H9 (cell line): ENCODE measurements around the gene ADAMTS6. TPM values are rescaled to one million over a fixed set of nuclear protein-coding genes. Genes with fewer than 3 reads are reported as not detected.

Source experiments
- DNase-seq: peaks from one replicate; pipeline ENCODE4 v3.0.0-alpha.2; 2017
- H2AFZ ChIP-seq: one replicate; pipeline ENCODE4 v1.6.1; 2013; ENCODE audit warnings: mild to moderate bottlenecking, low read length, control low read depth, moderate library complexity
- H2AK5ac ChIP-seq: 2 replicates; pipeline ENCODE4 v1.6.1; 2013; ENCODE audit warnings: low read length, control low read depth, mixed read lengths; ENCODE audit not compliant: insufficient read length
- H2BK120ac ChIP-seq: one replicate; pipeline ENCODE4 v1.6.1; 2013; ENCODE audit warnings: low read depth, mild to moderate bottlenecking, low read length, control low read depth, inconsistent platforms; ENCODE audit not compliant: poor library complexity, severe bottlenecking
- H2BK12ac ChIP-seq: 2 replicates; pipeline ENCODE4 v1.6.1; 2013; ENCODE audit warnings: low read length, control low read depth, mixed read lengths, low read depth; ENCODE audit not compliant: insufficient read length
- H2BK15ac ChIP-seq: 2 replicates; pipeline ENCODE4 v1.6.1; 2013; ENCODE audit warnings: low read depth, low read length, control low read depth
- H2BK20ac ChIP-seq: one replicate; pipeline ENCODE4 v1.6.1; 2013; ENCODE audit warnings: low read depth, mild to moderate bottlenecking, low read length, control low read depth, inconsistent platforms; ENCODE audit not compliant: poor library complexity, severe bottlenecking
- H2BK5ac ChIP-seq: 2 replicates; pipeline ENCODE4 v1.6.1; 2013; ENCODE audit warnings: low read length, control low read depth, mixed read lengths; ENCODE audit not compliant: insufficient read length
- H3K14ac ChIP-seq: 2 replicates; pipeline ENCODE4 v1.6.1; 2013; ENCODE audit warnings: low read length, control low read depth; ENCODE audit not compliant: insufficient read depth
- H3K18ac ChIP-seq: 2 replicates; pipeline ENCODE4 v1.6.1; 2013; ENCODE audit warnings: low read depth, mild to moderate bottlenecking, mixed read lengths, low read length, control low read depth; ENCODE audit not compliant: insufficient read length
- H3K23ac ChIP-seq: 2 replicates; pipeline ENCODE4 v1.6.1; 2013; ENCODE audit warnings: low read length, control low read depth, mixed read lengths, low read depth; ENCODE audit not compliant: insufficient read length
- H3K23me2 ChIP-seq: 2 replicates; pipeline ENCODE4 v1.6.1; 2013; ENCODE audit warnings: low read depth, mild to moderate bottlenecking, mixed read lengths, low read length, control low read depth; ENCODE audit not compliant: insufficient read length, poor library complexity, severe bottlenecking
- H3K27ac ChIP-seq: 2 replicates; pipeline ENCODE4 v1.5.1; 2013; ENCODE audit warnings: low read length, control low read depth, mixed read lengths, low read depth; ENCODE audit not compliant: insufficient read length
- H3K27me3 ChIP-seq: 2 replicates; pipeline ENCODE4 v1.6.1; 2013; ENCODE audit warnings: low read length, control low read depth, inconsistent platforms; ENCODE audit not compliant: insufficient read depth
- H3K4ac ChIP-seq: 2 replicates; pipeline ENCODE4 v1.6.1; 2013; ENCODE audit warnings: low read depth, mild to moderate bottlenecking, control low read depth, inconsistent platforms, low read length, moderate library complexity
- H3K4me1 ChIP-seq: 2 replicates; pipeline ENCODE4 v1.6.1; 2013; ENCODE audit warnings: low read length, control low read depth, inconsistent platforms; ENCODE audit not compliant: insufficient read depth
- H3K4me2 ChIP-seq: 2 replicates; pipeline ENCODE4 v1.6.1; 2013; ENCODE audit warnings: low read length, control low read depth, mixed read lengths; ENCODE audit not compliant: insufficient read length, insufficient read depth
- H3K56ac ChIP-seq: 2 replicates; pipeline ENCODE4 v1.6.1; 2013; ENCODE audit warnings: low read depth, mild to moderate bottlenecking, mixed read lengths, low read length, control low read depth; ENCODE audit not compliant: insufficient read length
- H3K79me1 ChIP-seq: 2 replicates; pipeline ENCODE4 v1.6.1; 2013; ENCODE audit warnings: low read depth, mild to moderate bottlenecking, moderate library complexity, low read length, control low read depth, inconsistent platforms; ENCODE audit not compliant: insufficient read depth, poor library complexity, severe bottlenecking
- H3K79me2 ChIP-seq: 2 replicates; pipeline ENCODE4 v1.6.1; 2013; ENCODE audit warnings: low read length, control low read depth, inconsistent platforms; ENCODE audit not compliant: insufficient read depth
- H3K9ac ChIP-seq: 2 replicates; pipeline ENCODE4 v1.6.1; 2013; ENCODE audit warnings: low read length, control low read depth, mixed read lengths; ENCODE audit not compliant: insufficient read length; ENCODE audit errors: extremely low read depth
- H3K9me3 ChIP-seq: one replicate; pipeline ENCODE4 v1.6.1; 2013; ENCODE audit warnings: low read depth, low read length, inconsistent platforms; ENCODE audit not compliant: control insufficient read depth
- H3T11ph ChIP-seq: one replicate; pipeline ENCODE4 v1.6.1; 2013; ENCODE audit warnings: mild to moderate bottlenecking, low read length, control low read depth, inconsistent platforms
- H4K20me1 ChIP-seq: one replicate; pipeline ENCODE4 v1.6.1; 2013; ENCODE audit not compliant: control insufficient read depth, insufficient read length, insufficient read depth
- H4K5ac ChIP-seq: 2 replicates; pipeline ENCODE4 v1.6.1; 2013; ENCODE audit warnings: low read depth, mild to moderate bottlenecking, mixed read lengths, low read length, control low read depth; ENCODE audit not compliant: insufficient read length
- H4K8ac ChIP-seq: replicated peaks from 2 replicates; pipeline ENCODE4 v1.6.1; 2013; ENCODE audit warnings: low read length, control low read depth, mixed read lengths, low read depth; ENCODE audit not compliant: insufficient read length
- H4K91ac ChIP-seq: 2 replicates; pipeline ENCODE4 v1.6.1; 2013; ENCODE audit warnings: low read depth, mild to moderate bottlenecking, moderate library complexity, mixed read lengths, low read length, control low read depth; ENCODE audit not compliant: insufficient read length
- H3K27ac Mint-ChIP-seq, 3 experiments: 2 replicates in 2 of 3; 3 replicates in 1 of 3; pipeline ENCODE4 v1.8.0; 2020 to 2021; ENCODE audit warnings: mixed read lengths in 3 of 3, mild to moderate bottlenecking in 1 of 3, moderate library complexity in 1 of 3
- H3K27me3 Mint-ChIP-seq: 2 replicates; pipeline ENCODE4 v1.8.0; 2021; ENCODE audit warnings: low read depth, mild to moderate bottlenecking, moderate library complexity, mixed read lengths
- H3K36me3 Mint-ChIP-seq, 3 experiments: 2 replicates in 2 of 3; 3 replicates in 1 of 3; pipeline ENCODE4 v1.8.0; 2020 to 2021; ENCODE audit warnings: low read depth in 3 of 3, mixed read lengths in 3 of 3; ENCODE audit not compliant: insufficient read depth in 1 of 3
- H3K4me1 Mint-ChIP-seq, 2 experiments: 2 replicates each; pipeline ENCODE4 v1.8.0; 2020; ENCODE audit warnings: mixed read lengths in 2 of 2
- H3K4me3 Mint-ChIP-seq, 2 experiments: 2 replicates in 1 of 2; 3 replicates in 1 of 2; pipeline ENCODE4 v1.8.0; 2020 to 2021; ENCODE audit warnings: mild to moderate bottlenecking in 2 of 2, mixed read lengths in 2 of 2, moderate library complexity in 1 of 2
- H3K9me3 Mint-ChIP-seq, 2 experiments: 2 replicates in 1 of 2; 3 replicates in 1 of 2; pipeline ENCODE4 v1.8.0; 2020; ENCODE audit warnings: mild to moderate bottlenecking in 2 of 2, mixed read lengths in 2 of 2, moderate library complexity in 1 of 2
- CTCF ChIP-seq: fragments of 200-600 bp; sonication (generic); conservative IDR thresholded peaks from 3 replicates; pipeline ENCODE4 v1.8.0; 2021; ENCODE audit warnings: antibody characterized with exemption, mild to moderate bottlenecking
- WGBS: extraction: QIAGEN DNeasy Blood & Tissue Kit; methylation state at CpG from one replicate; pipeline ENCODE4 v1.1.7; 2013; ENCODE audit warnings: missing lambda C conversion rate, low lambda C conversion rate, mixed read lengths; ENCODE audit not compliant: insufficient read length; ENCODE audit errors: extremely low coverage; 5-methylcytosine and 5-hydroxymethylcytosine counted together
- total RNA-seq: library from RNA; stranded (reverse); gene quantifications from 2 replicates; pipeline ENCODE4 v1.2.1, GENCODE V29; 2021

ADAMTS6 gene
- total RNA-seq, 1 experiment from 2014 or later: 0.33 TPM

- Mint-ChIP-seq H3K27me3 (no peaks in the 10 kb centered on the region), H3K4me1 (0 out of 4 replicates have a peak, but pooled peaks cover 0 to 4% of the 10 kb centered on the region in 2 experiments), H3K9me3 (no peaks in the 10 kb centered on the region), H3K36me3 (peaks cover 4 to 20% (median 18%) of the 10 kb centered on the region in 3 experiments; a peak in 6 of 7 replicates), H3K4me3 (no peak overlapping the region), H3K27ac (0 out of 7 replicates have a peak overlapping the region, but pooled peaks of 1 of the 3 experiments have one; percentile 17)
- Histone ChIP-seq H3T11ph (no peak overlapping the region), H2BK20ac (no peak overlapping the region), H3K79me2 (no peaks in the 10 kb centered on the region), H4K91ac (no peak overlapping the region), H3K23me2 (no peaks in the 10 kb centered on the region), H2BK15ac (no peak overlapping the region), H4K8ac (no peak overlapping the region), H3K4me1 (no peaks in the 10 kb centered on the region), H2AK5ac (no peak overlapping the region), H2BK120ac (no peak overlapping the region), H3K4me2 (no peak overlapping the region), H3K23ac (no peak overlapping the region), H3K27ac (no peak overlapping the region), H3K4ac (no peak overlapping the region), H3K9ac (no peak overlapping the region), H4K20me1 (no peaks in the 10 kb centered on the region), H3K27me3 (no peaks in the 10 kb centered on the region), H2BK5ac (no peak overlapping the region), H3K14ac (no peak overlapping the region), H2AFZ (no peak overlapping the region), H3K79me1 (no peaks in the 10 kb centered on the region), H3K9me3 (no peaks in the 10 kb centered on the region), H3K18ac (no peak overlapping the region), H3K56ac (no peak overlapping the region), H4K5ac (no peak overlapping the region), H2BK12ac (no peak overlapping the region)
- no peak for DNase-seq
- WGBS: no CpG with 5 or more reads among the region's 1 CpG
- no peak for TF ChIP-seq CTCF
Measured at GRCh38 chr5:65530904-65531303, 49.2 kb upstream of the ADAMTS6 start.
